Brain microvascular endothelial cell (primary cell): ENCODE data around the gene ETS1.
A peak's percentile ranks its signal among the peaks of the same experiment; 100 is the strongest.

ENCODE experiments used
- DNase-seq: peaks from one replicate; pipeline ENCODE4 v3.0.0-alpha.2; 2020
- H3K27ac ChIP-seq: fragments of 250-450 bp; sonication (Bioruptor Pico); 2 replicates; pipeline ENCODE4 v1.5.1; 2020; ENCODE audit warnings: mild to moderate bottlenecking, moderate library complexity
- H3K27me3 ChIP-seq: fragments of 250-450 bp; sonication (Bioruptor Pico); replicated peaks from 2 replicates; pipeline ENCODE4 v1.5.1; 2020; ENCODE audit warnings: mild to moderate bottlenecking
- H3K36me3 ChIP-seq: fragments of 250-450 bp; sonication (Bioruptor Pico); replicated peaks from 2 replicates; pipeline ENCODE4 v1.5.1; 2020; ENCODE audit warnings: mild to moderate bottlenecking
- H3K4me3 ChIP-seq: 2 replicates; pipeline ENCODE4 v1.5.1; 2011; ENCODE audit warnings: low read depth, mild to moderate bottlenecking, control low read depth, low read length, moderate library complexity
- in situ Hi-C: cut with HindIII; loops from 2 replicates; pipeline ENCODE4 v1.10.0; 2017; ENCODE audit warnings: low sequenced_read_pairs, low pct_ligation_motif_present
- TF ChIP-seq, protein P1 (sequence below): IDR thresholded peaks from 2 replicates; pipeline ENCODE4 v1.5.1; 2011; ENCODE audit warnings: low read depth, mild to moderate bottlenecking, moderate library complexity, low read length, control low read depth, inconsistent platforms; ENCODE audit errors: missing control alignments

The ETS1 gene

DNA sequence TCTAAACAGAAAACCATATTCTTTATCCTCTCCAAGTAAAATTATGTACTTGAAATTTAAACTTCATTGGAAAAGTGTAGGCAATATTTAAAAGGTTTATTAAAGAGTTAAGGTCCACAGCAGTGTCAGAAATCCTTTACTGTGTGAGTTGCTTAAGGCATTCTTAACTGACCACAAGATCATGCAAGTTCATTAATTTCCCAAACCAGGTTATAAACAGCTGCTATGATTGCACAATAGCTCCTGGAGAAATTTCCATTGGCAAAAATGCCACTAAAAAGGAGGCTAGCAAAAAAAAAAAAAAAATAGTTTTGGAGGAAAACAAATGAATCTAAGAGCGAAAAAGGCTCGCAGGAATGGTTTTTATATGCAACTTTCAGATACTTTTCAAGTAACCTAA lies 106.2 kb downstream of the ETS1 start:
- DNase-seq = no peak
- in situ Hi-C loops = no loop called here
- TF ChIP-seq, protein P1, sequence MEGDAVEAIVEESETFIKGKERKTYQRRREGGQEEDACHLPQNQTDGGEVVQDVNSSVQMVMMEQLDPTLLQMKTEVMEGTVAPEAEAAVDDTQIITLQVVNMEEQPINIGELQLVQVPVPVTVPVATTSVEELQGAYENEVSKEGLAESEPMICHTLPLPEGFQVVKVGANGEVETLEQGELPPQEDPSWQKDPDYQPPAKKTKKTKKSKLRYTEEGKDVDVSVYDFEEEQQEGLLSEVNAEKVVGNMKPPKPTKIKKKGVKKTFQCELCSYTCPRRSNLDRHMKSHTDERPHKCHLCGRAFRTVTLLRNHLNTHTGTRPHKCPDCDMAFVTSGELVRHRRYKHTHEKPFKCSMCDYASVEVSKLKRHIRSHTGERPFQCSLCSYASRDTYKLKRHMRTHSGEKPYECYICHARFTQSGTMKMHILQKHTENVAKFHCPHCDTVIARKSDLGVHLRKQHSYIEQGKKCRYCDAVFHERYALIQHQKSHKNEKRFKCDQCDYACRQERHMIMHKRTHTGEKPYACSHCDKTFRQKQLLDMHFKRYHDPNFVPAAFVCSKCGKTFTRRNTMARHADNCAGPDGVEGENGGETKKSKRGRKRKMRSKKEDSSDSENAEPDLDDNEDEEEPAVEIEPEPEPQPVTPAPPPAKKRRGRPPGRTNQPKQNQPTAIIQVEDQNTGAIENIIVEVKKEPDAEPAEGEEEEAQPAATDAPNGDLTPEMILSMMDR = no peak
- no peak overlapping the region for H3K4me3 ChIP-seq
- H3K36me3 ChIP-seq = peaks cover 84% of the 10 kb centered on the region
- no peaks in the 10 kb centered on the region for H3K27me3 ChIP-seq
- peak overlapping the region; percentile 64 for H3K27ac ChIP-seq

DNA sequence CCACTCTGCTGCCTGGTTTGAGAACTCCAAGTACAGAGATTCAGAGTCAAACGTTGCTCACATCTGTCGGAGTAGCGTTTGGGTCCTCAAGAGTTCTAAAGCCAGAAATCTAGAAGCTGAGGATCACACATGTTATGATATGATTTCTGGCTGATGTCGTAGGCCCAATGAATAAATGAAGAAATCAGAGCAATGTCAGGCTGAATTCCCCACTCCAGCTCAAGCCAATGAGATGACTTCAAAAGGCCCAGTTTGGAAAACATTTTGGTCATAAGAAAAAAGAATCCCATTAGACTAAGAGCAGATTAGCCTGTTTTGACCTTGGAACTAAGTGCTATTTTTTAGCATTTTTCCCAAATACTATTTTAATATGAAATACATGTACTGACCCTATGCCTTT lies 106.7 kb downstream of the ETS1 start:
- Histone ChIP-seq H3K36me3 (peaks cover 84% of the 10 kb centered on the region), H3K4me3 (no peak overlapping the region), H3K27me3 (no peaks in the 10 kb centered on the region), H3K27ac (peak overlapping the region; percentile 33)
- no peak for DNase-seq
- TF ChIP-seq, protein P1 = no peak
- in situ Hi-C loops = no loop called here

DNA sequence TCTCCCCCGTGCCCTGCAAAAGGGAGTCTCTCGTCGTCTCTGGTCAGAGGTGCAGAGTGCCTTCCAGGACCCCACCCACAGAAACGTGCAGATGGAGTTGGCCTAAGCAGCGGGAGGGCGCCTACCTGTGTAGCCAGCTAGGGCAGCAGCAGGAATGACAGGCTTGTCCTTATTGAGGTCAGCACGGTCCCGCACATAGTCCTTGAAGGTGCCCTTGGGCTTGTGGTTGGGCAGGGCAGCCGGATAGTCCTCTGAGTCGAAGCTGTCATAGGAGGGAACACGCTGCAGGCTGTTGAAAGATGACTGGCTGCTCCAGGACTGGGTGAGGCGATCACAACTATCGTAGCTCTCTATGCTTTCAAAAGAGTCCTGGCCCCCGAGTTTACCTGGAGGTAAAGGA lies 107.3 kb downstream of the ETS1 start:
- Histone ChIP-seq H3K36me3 (peaks cover 81% of the 10 kb centered on the region), H3K27me3 (no peaks in the 10 kb centered on the region), H3K27ac (no peak overlapping the region), H3K4me3 (no peak overlapping the region)
- no peak for DNase-seq
- in situ Hi-C loops = no loop called here
- TF ChIP-seq, protein P1 = no peak

DNA sequence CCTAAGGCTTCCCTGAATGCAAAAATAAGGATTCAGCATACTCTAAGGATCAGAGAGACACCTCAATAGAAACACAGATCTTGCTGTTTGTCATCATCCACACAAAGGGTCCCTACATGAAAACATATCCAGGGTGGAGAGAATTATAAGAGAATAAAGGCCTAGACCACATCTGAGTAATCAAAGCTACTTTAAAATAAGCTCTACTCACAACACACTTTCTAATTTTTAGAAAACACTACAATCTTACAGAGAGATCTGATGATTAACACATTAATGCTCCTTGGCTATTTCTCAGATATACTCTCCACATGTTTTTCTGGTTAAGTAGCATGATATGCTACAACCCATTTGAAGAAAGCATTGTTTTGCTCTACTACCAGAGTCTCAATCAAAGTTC lies 108.2 kb downstream of the ETS1 start:
- H3K27me3 ChIP-seq = no peaks in the 10 kb centered on the region
- in situ Hi-C loops = no loop called here
- H3K4me3 ChIP-seq = no peak overlapping the region
- peaks cover 75% of the 10 kb centered on the region for H3K36me3 ChIP-seq
- no peak for DNase-seq
- no peak overlapping the region for H3K27ac ChIP-seq
- TF ChIP-seq, protein P1 = no peak

DNA sequence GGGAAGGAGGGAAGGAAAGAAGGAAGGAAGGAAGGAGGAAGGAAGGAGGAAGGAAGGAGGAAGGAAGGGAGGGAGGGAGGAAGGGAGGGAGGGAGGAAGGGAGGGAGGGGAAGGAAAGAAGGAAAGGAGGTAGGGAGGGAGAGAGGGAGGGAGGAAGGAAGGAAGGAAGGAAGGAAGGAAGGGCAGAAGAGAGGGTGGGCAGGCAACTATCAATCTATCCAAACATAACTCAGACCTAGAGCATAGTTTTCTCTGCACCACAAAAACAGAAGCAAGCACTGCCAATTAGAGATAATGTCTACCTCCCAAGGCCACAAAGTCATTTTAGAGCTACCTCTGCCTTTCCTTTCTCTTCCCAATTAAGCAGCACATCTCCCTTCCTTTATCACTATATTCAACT lies 109.1 kb downstream of the ETS1 start:
- Histone ChIP-seq H3K27ac (no peak overlapping the region), H3K27me3 (no peaks in the 10 kb centered on the region), H3K4me3 (no peak overlapping the region), H3K36me3 (peaks cover 74% of the 10 kb centered on the region)
- in situ Hi-C loops = no loop called here
- TF ChIP-seq, protein P1 = no peak
- DNase-seq = no peak

DNA sequence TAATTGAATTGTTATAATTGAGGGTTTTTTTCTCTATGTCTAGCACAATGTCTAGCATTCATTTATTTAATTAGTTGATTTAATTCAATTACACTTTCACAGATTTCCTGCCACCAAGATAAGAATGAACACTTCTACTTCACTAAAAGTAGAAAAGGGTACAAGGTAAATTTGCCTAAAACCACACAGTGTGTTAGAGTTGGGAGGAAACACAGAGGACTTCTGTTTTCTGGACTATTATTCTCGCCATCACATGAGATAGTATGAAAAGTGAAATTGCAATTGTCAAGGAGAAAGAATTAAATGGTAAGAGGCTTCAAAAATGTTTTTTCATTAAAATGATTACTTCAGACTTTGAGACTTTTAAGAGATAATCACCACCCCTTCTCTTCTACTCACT lies 109.5 kb downstream of the ETS1 start:
- Histone ChIP-seq H3K4me3 (no peak overlapping the region), H3K36me3 (peaks cover 74% of the 10 kb centered on the region), H3K27ac (no peak overlapping the region), H3K27me3 (no peaks in the 10 kb centered on the region)
- in situ Hi-C loops = no loop called here
- TF ChIP-seq, protein P1 = no peak
- no peak for DNase-seq
